ENCODE data around the gene PTPRH.

Gene PTPRH

DNA sequence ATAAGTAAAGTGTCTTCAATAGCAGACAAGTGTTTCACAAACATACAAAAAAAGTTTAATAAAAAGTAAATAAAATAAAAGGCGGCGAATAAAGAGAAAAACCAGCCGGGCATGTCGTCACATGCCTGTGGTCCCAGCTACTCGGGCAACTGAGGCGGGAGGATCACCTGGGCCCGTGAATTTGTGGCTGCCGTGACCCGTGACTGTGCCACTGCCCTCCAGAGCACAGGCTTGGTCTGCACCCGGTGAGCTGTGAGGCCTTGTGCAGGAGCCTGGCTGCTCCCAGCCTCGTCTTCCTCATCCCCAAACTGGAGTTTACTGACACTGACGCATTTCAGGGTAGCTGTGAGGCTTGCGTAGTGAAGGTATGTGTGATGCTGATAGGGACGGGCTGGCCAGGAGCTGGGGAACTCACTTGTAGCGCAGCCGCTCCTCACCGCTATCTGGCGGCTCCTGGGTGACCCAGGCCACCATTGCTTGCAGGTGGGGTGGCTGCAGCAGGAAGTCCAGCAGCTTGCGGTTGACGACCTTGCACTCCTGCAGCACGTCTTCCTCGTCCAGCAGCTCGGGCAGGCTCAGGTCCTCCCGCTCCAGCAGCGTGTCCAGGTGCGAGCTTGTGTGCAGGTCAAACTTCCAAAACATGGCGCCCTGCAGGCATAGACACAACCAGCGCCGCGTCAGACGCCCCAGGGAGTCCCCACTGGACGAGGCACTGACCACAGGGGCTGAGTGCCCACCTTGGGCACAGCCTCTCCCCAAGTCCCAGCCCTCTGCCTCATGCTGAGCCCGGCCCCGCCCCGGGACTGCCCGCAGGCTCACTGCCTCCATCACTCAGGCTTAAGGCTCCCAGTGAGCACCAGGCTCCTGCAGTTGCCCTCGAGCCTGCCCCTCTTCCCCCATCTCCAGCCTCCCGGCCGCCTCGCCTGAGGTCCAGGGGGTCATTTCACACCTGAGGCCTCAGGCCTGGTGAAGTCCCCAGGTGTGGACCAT, 37.5 kb upstream of the PTPRH start:
- in situ Hi-C loops (cut with HindIII; ENCODE audit: low sequenced_read_pairs) = no loop called here

DNA sequence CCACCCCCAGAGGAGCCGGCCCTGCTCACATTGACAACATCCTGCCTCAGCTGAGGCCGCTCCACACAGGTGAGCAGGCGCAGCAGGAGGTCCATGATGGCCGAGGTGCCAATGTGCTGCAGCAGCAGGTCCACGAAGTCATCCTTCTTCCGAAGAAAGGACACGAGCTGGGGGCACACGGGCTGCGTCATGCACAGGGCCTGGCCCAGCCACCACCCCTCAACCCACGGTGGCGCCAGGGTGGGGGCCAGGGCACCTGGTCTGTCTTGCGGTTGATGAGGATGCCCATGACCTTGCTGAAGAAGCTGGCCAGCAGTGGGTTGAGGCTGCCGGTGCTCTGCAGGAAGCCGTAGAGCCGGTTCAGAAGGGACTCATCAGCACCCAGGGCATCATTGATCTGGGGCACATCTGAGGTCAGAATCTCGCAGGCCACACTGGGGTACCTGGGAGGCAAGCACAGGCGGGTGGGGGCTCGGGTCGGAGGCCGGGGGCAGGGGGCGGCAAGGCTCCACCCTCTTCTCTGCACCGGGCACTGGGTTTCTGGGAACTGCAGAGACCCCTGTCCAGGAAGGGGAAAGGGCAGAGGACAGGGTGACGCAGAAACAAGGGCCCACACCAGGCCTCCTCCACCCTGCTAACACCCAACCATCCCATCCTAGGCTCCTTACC, 36.1 kb upstream of the PTPRH start:
- in situ Hi-C loops (cut with HindIII; ENCODE audit: low sequenced_read_pairs) = no loop called here

DNA sequence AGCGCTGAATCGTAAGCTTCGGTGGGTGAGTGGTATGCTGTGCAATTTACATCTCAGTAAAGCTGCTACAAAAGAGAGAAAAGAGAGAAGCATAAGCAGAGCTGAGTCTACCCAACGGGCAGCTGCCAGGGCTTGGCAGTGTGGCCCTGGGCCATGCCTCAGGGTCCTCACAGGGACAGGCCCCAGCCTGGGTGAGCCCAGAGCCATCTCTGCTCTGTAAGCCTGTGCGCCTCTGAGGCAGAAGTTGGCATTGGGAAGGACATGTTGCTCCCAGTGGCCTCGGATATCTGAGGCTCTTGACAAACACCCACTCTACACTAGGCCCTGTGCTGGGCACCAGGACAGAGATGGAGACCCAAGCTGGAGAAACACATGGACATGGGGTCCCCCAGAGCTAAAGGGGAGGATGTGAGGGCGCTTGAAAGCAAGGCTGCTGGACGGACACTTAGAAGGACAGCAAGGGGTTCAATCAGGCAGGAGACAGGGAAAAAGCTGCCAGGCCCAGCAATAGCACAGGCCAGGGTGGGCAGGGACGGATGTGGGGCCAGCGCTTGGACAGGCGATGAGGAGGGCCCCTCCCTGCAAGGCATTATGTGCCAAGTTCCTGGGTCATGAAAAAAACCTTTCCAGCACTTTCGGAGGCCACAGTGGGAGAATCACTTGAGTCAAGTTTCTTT, 34.8 kb upstream of the PTPRH start:
- in situ Hi-C loops (cut with HindIII; ENCODE audit: low sequenced_read_pairs) = no loop called here

DNA sequence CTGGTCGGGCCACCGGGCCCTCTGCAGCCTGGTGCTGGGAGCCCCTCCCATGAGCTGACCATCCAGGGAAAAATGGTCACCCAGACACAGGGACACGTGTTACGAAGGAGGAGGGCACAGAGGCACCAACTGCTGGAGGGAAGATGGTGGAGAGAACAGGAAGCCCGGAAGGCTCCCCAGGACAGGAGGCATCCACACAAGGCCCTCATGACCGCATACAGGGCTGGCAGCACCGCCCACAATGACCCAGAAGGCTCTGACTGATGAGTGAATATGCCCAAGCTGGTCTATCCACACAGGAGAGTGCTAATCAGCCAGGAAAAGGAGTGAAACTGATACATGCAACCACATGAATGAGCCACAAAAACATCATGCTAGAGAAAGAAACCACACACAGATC, 33.2 kb upstream of the PTPRH start:
- in situ Hi-C loops (cut with HindIII; ENCODE audit: low sequenced_read_pairs) = no loop called here

DNA sequence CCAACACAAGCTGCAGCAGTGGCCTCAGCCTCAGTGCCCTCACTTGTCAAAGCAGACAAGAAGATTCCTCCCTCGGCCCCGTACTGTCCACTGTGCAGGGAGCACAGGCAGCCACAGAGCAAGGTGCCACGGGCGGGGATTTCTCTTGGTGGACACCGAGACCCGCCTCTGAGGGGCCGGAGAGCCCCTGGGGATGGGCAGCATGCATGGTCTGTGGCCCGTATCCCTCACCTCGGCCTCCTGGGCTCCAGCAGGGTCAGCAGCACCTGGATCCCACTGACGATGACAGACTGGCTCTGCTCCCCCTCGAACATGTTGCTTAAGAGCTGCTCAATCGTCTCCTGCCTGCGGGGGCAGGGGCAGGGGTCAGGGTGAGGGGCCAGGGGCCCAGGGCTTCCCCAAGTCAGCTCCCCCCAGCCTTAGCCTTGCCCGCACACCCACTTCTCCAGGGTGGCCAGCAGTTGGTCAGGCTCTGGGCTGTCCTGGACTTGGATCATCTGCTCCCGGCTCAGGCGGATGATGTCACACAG, 32.7 kb upstream of the PTPRH start:
- in situ Hi-C loops (cut with HindIII; ENCODE audit: low sequenced_read_pairs) = no loop called here

GRCh38 chr19:55241143-55241934, 32.0 kb upstream of the PTPRH start:
- in situ Hi-C loops (cut with HindIII; ENCODE audit: low sequenced_read_pairs) = no loop called here

- in situ Hi-C loops (cut with HindIII; ENCODE audit: low sequenced_read_pairs) = no loop called here
These were observed 31.4 kb upstream of the PTPRH start for GRCh38 chr19:55240713-55241020.

DNA sequence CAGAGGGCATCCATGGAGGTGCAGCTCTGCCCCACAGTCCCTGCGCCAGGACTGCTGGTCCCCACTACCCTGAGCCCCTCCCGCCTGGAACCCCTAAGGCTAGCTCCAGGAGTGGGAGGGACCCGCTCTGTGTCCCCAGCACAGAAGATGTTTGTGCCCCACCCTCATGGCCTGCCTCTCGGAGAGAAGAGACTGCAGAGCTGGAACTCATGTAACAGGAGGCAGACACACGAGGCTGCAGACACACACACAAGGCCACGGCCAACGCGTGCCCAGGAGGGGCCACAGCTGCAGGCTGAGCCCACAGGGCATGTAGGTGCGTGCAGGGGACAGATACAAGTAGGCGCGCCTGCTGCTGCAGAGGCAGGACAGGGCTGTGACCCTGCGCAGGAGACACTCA, 29.7 kb upstream of the PTPRH start:
- in situ Hi-C loops (cut with HindIII; ENCODE audit: low sequenced_read_pairs) = no loop called here

- in situ Hi-C loops (cut with HindIII; ENCODE audit: low sequenced_read_pairs) = no loop called here
These were observed 28.7 kb upstream of the PTPRH start for GRCh38 chr19:55238030-55238429.

- in situ Hi-C loops (cut with HindIII; ENCODE audit: low sequenced_read_pairs) = no loop called here
These were observed 23.7 kb upstream of the PTPRH start for GRCh38 chr19:55232986-55233385.

- in situ Hi-C loops (cut with HindIII; ENCODE audit: low sequenced_read_pairs) = no loop called here
These were observed 22.9 kb upstream of the PTPRH start for GRCh38 chr19:55232286-55232602.

DNA sequence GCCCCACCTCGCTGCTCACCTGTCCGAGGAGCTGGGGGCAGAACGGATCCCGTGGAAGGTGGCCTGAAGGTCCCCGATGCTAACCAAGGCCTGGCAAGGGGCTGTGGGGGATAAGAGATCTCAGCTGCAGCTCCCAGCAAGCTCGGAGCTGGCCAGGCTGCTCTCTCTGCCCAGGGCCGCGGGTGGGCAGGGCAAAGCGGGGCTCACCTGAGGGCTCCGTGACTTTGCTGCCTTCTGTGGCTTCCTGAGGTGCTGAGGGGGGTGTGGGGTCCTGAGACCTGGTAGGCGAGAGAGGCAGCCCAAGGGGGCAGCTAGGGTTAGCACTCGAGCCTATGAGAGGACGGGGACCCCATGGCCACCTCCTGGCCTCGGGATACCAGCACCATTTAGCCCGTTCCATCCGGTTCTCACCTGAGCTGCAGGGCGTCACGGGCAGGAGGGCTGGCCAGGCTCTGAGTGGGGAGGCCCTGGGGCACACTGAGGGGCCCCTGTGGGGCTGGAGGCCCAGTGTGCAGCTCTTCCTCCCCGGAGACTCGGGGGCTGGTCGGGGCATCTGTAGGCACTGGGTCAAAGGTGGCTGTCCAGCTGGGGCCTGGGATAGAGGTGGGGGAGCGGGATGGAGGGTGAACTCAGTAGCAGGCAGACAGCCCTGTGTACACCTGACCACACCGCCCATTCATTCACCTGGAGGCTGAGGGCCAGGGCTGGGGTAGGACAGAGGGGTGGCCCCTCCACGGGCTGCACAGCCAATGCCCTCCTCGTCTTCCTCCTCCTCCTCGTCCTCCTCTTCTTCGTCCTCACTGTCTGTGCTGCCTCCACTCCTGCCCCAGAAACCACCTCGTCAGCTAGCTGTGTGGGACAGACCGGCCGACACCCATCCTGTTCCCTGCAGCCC, 22.3 kb upstream of the PTPRH start:
- in situ Hi-C loops (cut with HindIII; ENCODE audit: low sequenced_read_pairs) = no loop called here

- in situ Hi-C loops (cut with HindIII; ENCODE audit: low sequenced_read_pairs) = no loop called here
These were observed 21.5 kb upstream of the PTPRH start for GRCh38 chr19:55230780-55231179.

GRCh38 chr19:55230329-55230728, 21.0 kb upstream of the PTPRH start:
- in situ Hi-C loops (cut with HindIII; ENCODE audit: low sequenced_read_pairs) = no loop called here

DNA sequence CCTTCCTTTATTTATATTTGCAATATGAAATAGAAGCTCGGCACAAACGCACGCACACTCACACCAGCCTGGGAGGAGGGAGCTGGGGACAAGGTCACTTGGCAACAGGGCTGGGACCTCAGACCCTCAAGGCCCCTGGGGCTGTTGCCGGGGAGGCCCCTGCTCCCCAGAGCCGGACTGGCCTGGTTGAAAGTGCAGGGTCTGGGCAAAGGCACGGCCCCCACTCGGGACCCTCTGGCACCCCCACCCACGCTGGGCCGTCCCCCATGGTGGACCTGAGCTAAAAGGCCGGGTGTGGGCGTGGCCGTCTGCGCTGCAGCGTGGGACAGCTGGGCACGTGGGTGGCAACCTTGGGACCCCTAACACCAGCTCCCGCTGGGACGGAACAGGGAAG, 20.5 kb upstream of the PTPRH start:
- in situ Hi-C loops (cut with HindIII; ENCODE audit: low sequenced_read_pairs) = no loop called here

DNA sequence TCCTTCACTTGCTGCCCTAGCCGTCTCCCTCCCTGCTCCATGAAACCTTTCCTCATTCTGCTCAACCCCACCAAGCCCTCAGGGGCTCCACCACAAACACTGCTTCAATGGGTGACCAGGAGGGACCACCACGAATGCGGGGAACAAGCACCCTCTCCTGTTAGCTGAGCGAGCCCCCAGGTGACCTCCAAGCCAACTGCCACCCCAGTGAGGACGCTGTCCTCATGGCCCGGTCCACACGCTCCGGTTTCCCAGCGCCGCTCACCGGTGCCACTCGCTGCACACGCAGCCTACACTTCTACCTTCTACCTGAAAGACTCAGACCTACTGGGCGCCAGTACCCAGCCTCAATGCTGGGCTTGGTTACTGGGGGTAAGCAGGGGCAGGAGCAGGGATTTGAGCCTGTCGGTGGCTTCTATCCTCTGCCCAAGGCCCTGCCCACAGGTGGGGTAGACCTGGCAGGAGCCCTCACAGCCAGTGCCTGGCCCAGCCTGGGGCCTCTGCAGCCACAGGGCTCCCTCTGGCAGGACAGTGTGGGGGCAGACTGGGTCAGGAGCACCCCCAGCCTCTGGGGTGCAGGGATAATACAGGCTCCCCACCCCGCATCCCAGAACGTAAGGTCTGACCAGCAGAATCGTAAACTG, 20.0 kb upstream of the PTPRH start:
- in situ Hi-C loops (cut with HindIII; ENCODE audit: low sequenced_read_pairs) = no loop called here

- in situ Hi-C loops (cut with HindIII; ENCODE audit: low sequenced_read_pairs) = no loop called here
These were observed 19.2 kb upstream of the PTPRH start, which contains the start of gene TMEM86B for GRCh38 chr19:55228403-55229031. Gene TMEM86B (minus strand): TSS chr19:55228763. CDS start chr19:55228741, 22 bp downstream.

DNA sequence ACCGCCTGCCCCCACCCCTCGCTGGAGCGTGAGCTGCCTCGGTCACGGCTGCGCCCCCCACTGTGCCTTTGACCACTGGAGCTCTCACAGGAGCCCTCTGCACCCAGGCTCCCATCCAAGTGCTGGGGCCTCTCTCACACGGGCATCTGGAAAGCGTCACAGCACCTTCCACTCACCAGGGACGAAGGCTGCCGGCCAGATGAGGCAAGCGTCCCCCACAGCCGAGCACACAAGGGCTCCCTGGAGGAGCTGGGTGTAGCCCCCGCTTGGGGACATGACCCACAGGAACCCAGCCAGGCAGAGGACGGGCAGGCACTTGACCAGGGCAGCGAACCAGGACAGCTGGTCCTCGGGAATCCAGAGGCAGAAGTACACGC, 18.7 kb upstream of the PTPRH start:
- in situ Hi-C loops (cut with HindIII; ENCODE audit: low sequenced_read_pairs) = no loop called here
